SU-DHL-6 (cell line): ENCODE results near the gene SSC5D.

ENCODE experiments used
- H2AFZ ChIP-seq: fragments of 200-600 bp; sonication (generic); 2 replicates; pipeline ENCODE4 v1.6.1; 2014; ENCODE audit warnings: low read depth, mild to moderate bottlenecking, moderate library complexity, mixed read lengths, antibody characterized with exemption, low read length; ENCODE audit not compliant: severe bottlenecking
- H3F3A ChIP-seq: fragments of 200-600 bp; shearing (Covaris generic); 2 replicates; pipeline ENCODE4 v1.6.0; 2016; ENCODE audit warnings: antibody characterized with exemption, mild to moderate bottlenecking; ENCODE audit not compliant: insufficient read depth
- H3K27ac ChIP-seq: fragments of 200-600 bp; sonication (generic); 2 replicates; pipeline ENCODE4 v1.5.1; 2016; ENCODE audit warnings: low read depth, mild to moderate bottlenecking, low read length, moderate library complexity, mixed read lengths
- H3K27me3 ChIP-seq: fragments of 200-600 bp; sonication (generic), shearing (Covaris generic); 2 replicates; pipeline ENCODE4 v1.6.0; 2014; ENCODE audit warnings: mild to moderate bottlenecking, low read length
- H3K36me3 ChIP-seq: fragments of 200-600 bp; sonication (generic); 2 replicates; pipeline ENCODE4 v1.6.1; 2014; ENCODE audit warnings: mild to moderate bottlenecking, low read length, mixed read lengths
- H3K4me2 ChIP-seq: fragments of 300-600, 200-600 bp; shearing (Covaris generic), sonication (generic); 2 replicates; pipeline ENCODE4 v1.6.0; 2014; ENCODE audit warnings: low read length, low read depth, mild to moderate bottlenecking; ENCODE audit not compliant: poor library complexity, severe bottlenecking
- H3K4me3 ChIP-seq: fragments of 200-600 bp; sonication (generic); 2 replicates; pipeline ENCODE4 v1.5.1; 2014; ENCODE audit warnings: antibody characterized with exemption, low read length, mild to moderate bottlenecking, mixed read lengths; ENCODE audit not compliant: insufficient read depth, poor library complexity, severe bottlenecking
- H3K79me2 ChIP-seq: fragments of 200-600 bp; sonication (generic); 2 replicates; pipeline ENCODE4 v1.6.1; 2014; ENCODE audit warnings: mild to moderate bottlenecking, low read length, moderate library complexity; ENCODE audit not compliant: insufficient read depth
- H3K9ac ChIP-seq: fragments of 200-600 bp; sonication (generic); 2 replicates; pipeline ENCODE4 v1.7.0; 2014; ENCODE audit warnings: mild to moderate bottlenecking, low read length
- H3K9me2 ChIP-seq: fragments of 200-600 bp; sonication (generic); replicated peaks from 2 replicates; pipeline ENCODE4 v1.6.1; 2014; ENCODE audit warnings: low read length; ENCODE audit not compliant: insufficient read depth
- H3K9me3 ChIP-seq: fragments of 200-600 bp; sonication (generic); 2 replicates; pipeline ENCODE4 v1.6.1; 2014; ENCODE audit warnings: low read length, mixed read lengths; ENCODE audit not compliant: insufficient read depth
- H4K20me1 ChIP-seq: fragments of 200-600 bp; sonication (generic); 2 replicates; pipeline ENCODE4 v1.6.1; 2014; ENCODE audit warnings: low read depth, mild to moderate bottlenecking, antibody characterized with exemption, low read length, moderate library complexity, mixed read lengths
- EZH2phosphoT487 ChIP-seq: fragments of 200-600 bp; sonication (generic), shearing (Covaris generic); conservative IDR thresholded peaks from 2 replicates; pipeline ENCODE4 v1.6.1; 2018; ENCODE audit warnings: mild to moderate bottlenecking, antibody characterized with exemption, low read length, moderate library complexity, mixed read lengths
- TF ChIP-seq, protein P1 (sequence below): fragments of 200-600 bp; sonication (generic); IDR thresholded peaks from one replicate; pipeline ENCODE4 v1.5.1; 2017; ENCODE audit warnings: antibody characterized with exemption, mild to moderate bottlenecking, low read length, moderate library complexity; ENCODE audit not compliant: insufficient read depth, poor library complexity, severe bottlenecking

SSC5D gene

DNA sequence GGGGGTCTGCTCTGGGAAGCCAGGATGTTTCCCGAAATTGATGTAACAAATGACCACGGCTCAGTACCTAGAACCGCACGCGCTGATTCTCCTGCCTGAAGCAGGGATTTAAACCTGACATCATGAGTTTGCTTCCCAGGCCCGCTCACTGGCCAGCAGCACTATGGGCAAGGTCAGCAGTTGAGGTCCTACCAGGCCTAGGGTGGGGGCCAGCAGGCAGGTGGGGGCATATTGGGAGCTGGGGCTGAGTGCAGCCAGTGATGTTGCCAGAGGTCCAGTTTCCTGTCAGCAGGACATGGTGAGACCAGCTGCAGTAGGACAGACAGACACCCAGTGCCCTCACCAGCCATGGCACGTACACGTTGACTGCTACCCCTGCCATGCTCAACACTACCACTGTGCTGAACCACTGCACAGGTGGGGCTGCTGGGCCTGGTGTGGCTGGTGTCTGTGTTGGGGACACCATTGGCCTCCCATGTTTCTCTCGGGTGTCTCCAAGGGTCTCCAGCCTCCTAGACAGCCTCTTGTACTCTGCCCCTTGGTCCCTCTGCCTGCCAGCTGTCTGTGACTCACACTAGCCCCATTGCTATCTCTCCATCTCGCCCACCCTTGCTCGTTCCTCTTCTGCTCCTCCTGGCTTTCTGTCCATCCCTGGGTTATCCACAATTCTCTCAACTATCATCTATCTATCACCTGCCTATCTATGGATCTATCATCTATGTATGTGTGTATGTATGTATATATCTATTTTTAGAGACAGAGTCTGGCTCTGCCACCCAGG, 22.6 kb upstream of the SSC5D start:
- no peak overlapping the region for H3K9ac ChIP-seq
- H3K4me3 ChIP-seq, result no peak overlapping the region
- H2AFZ ChIP-seq, result no peak overlapping the region
- no peaks in the 10 kb centered on the region for H3K36me3 ChIP-seq
- no peaks in the 10 kb centered on the region for H3K9me2 ChIP-seq
- TF ChIP-seq, protein P1, sequence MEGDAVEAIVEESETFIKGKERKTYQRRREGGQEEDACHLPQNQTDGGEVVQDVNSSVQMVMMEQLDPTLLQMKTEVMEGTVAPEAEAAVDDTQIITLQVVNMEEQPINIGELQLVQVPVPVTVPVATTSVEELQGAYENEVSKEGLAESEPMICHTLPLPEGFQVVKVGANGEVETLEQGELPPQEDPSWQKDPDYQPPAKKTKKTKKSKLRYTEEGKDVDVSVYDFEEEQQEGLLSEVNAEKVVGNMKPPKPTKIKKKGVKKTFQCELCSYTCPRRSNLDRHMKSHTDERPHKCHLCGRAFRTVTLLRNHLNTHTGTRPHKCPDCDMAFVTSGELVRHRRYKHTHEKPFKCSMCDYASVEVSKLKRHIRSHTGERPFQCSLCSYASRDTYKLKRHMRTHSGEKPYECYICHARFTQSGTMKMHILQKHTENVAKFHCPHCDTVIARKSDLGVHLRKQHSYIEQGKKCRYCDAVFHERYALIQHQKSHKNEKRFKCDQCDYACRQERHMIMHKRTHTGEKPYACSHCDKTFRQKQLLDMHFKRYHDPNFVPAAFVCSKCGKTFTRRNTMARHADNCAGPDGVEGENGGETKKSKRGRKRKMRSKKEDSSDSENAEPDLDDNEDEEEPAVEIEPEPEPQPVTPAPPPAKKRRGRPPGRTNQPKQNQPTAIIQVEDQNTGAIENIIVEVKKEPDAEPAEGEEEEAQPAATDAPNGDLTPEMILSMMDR, result no peak
- no peak for TF ChIP-seq EZH2phosphoT487
- H3K79me2 ChIP-seq, result peaks cover 2% of the 10 kb centered on the region; the same call in 1 of the 2 replicates
- no peaks in the 10 kb centered on the region for H3K27me3 ChIP-seq
- no peaks in the 10 kb centered on the region for H3K9me3 ChIP-seq
- H3F3A ChIP-seq, result peaks cover 2% of the 10 kb centered on the region; the same call in 1 of the 2 replicates
- H4K20me1 ChIP-seq, result no peaks in the 10 kb centered on the region
- H3K27ac ChIP-seq, result no peak overlapping the region
- H3K4me2 ChIP-seq, result no peak overlapping the region

DNA sequence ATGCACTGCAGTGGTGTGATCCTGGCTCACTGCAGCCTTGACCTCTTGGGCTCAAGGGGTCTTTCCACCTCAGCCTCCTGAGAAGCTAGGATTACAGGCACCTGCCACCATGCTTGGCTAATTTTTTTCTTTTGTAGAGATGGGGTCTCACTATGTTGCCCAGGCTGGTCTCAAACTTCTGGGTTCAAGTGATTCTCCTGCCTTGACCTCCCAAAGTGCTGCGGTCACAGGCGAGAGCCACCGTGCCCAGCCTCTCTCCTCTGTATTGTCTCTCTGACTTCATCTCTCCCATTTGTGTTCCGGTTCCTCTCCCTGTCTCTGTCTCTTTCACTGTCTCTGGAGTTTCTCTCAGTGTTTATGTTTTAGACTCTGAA, 22.0 kb upstream of the SSC5D start:
- Histone ChIP-seq H3K4me2 (no peak overlapping the region), H3K79me2 (no peaks in the 10 kb centered on the region), H3K27ac (no peak overlapping the region), H3F3A (no peaks in the 10 kb centered on the region), H3K9ac (no peak overlapping the region), H2AFZ (no peak overlapping the region), H3K36me3 (no peaks in the 10 kb centered on the region), H3K4me3 (no peak overlapping the region), H3K9me2 (no peaks in the 10 kb centered on the region), H3K27me3 (no peaks in the 10 kb centered on the region), H3K9me3 (no peaks in the 10 kb centered on the region), H4K20me1 (no peaks in the 10 kb centered on the region)
- TF ChIP-seq, protein P1, result no peak
- no peak for TF ChIP-seq EZH2phosphoT487

GRCh38 chr19:55467236-55468053, 20.8 kb upstream of the SSC5D start:
- Histone ChIP-seq H3K4me2 (no peak overlapping the region), H3K9me2 (no peaks in the 10 kb centered on the region), H2AFZ (peak overlapping the region; percentile 15), H3K9ac (no peak overlapping the region), H3K9me3 (no peaks in the 10 kb centered on the region), H4K20me1 (no peaks in the 10 kb centered on the region), H3K27me3 (no peaks in the 10 kb centered on the region), H3K79me2 (no peaks in the 10 kb centered on the region), H3F3A (no peaks in the 10 kb centered on the region), H3K27ac (no peak overlapping the region), H3K36me3 (no peaks in the 10 kb centered on the region), H3K4me3 (no peak overlapping the region)
- TF ChIP-seq, protein P1, result peak; percentile 96
- TF ChIP-seq EZH2phosphoT487, result no peak
